ENCODE data around the gene POU3F2. TPM values are rescaled to one million over a fixed set of nuclear protein-coding genes. Genes with fewer than 3 reads are reported as not detected.

Gene POU3F2
- polyA plus RNA-seq, 3 donors, result not detected

DNA sequence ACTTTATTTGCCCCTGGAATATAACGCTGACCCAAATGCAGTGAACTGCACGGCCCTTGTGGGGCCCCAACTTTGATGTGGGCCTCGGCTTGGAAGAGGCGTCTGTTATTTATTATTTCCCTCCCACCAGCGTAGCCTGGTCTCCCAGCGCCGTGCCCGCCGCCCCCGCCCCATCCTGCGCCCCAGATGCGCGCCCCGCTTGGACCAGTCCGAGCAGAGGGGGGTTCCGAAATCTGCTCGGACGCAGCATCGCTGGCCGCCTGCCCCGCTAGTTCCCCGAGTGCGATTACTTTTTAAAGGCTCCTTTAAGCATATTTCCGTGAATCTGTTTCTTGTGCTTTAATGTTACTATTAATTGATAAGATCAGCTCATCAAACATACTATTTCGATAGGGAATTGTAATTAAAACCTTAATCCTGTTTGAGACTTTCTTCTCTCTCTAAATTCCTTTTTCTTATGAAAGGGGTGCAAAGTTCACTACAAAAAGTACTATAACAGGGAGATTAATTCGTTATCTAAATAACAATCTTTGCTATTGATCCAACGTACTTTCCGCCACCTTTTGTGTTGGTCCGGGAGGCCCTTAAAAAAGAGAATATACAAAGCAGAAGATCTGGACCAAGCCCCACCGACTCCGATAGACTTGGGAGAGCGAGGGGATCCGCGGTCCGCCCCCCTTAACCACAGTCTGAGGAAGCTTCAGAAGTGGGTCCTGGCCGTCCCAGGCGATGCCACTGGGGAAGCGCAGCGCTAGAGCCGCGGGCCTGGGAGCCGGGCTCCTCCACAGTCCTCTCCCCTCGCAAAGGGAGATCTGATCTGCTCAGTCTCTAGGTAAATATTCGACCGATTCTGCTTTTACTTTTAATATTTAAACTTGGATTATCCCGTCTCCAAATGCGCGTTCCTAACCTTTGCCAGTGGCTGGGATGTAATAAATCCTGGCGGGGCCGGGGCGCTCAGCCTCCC is 10.2 kb downstream of the POU3F2 start:
- no peak overlapping the region for H3K27ac ChIP-seq (ENCODE audit: low read depth in 1 of 2, low read length in 2 of 2)
- 3% methylated on average over 38 of the region's 51 CpGs for whole genome bisulfite sequencing (ENCODE audit: insufficient coverage)
- peaks cover 0 to 22% (median 13%) of the 10 kb centered on the region in 7 donors for H3K9me3 Mint-ChIP-seq
- TF ChIP-seq, protein P1, sequence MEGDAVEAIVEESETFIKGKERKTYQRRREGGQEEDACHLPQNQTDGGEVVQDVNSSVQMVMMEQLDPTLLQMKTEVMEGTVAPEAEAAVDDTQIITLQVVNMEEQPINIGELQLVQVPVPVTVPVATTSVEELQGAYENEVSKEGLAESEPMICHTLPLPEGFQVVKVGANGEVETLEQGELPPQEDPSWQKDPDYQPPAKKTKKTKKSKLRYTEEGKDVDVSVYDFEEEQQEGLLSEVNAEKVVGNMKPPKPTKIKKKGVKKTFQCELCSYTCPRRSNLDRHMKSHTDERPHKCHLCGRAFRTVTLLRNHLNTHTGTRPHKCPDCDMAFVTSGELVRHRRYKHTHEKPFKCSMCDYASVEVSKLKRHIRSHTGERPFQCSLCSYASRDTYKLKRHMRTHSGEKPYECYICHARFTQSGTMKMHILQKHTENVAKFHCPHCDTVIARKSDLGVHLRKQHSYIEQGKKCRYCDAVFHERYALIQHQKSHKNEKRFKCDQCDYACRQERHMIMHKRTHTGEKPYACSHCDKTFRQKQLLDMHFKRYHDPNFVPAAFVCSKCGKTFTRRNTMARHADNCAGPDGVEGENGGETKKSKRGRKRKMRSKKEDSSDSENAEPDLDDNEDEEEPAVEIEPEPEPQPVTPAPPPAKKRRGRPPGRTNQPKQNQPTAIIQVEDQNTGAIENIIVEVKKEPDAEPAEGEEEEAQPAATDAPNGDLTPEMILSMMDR (IDR thresholded peaks at IDR 0.05), result no peak
- H3K4me1 Mint-ChIP-seq, result peaks cover 28% of the 10 kb centered on the region
- peaks cover 95 to 100% (median 96%) of the 10 kb centered on the region in 3 donors for H3K27me3 Mint-ChIP-seq (ENCODE audit: low read depth in 3 of 3)
- H3K36me3 ChIP-seq (replicated peaks in 1 of 2; ENCODE audit: control insufficient read depth in 1 of 2, insufficient read depth in 2 of 2, low read length in 2 of 2), result no peaks in the 10 kb centered on the region
- peaks cover 0 to 19% of the 10 kb centered on the region in 2 donors for H3K36me3 Mint-ChIP-seq
- H3K27me3 ChIP-seq (ENCODE audit: control insufficient read depth in 2 of 2, insufficient read depth in 2 of 2, low read length in 2 of 2), result peaks cover 98 to 99% of the 10 kb centered on the region in 2 donors
- H3K4me3 ChIP-seq (replicated peaks in 1 of 3; ENCODE audit: low read depth in 2 of 3, low read length in 3 of 3), result no peak overlapping the region
- DNase-seq, result no peak
- H2AFZ ChIP-seq (ENCODE audit: insufficient read depth, low read depth, low read length, poor library complexity, severe bottlenecking), result no peak overlapping the region
- H3K4me2 ChIP-seq (replicated peaks; ENCODE audit: extremely low read depth, low read length, poor library complexity, severe bottlenecking), result peak overlapping the region; percentile 7
- peaks cover 7 to 50% of the 10 kb centered on the region in 2 donors for H3K9me3 ChIP-seq (replicated peaks in 1 of 2; ENCODE audit: control insufficient read depth in 1 of 2, insufficient read depth in 1 of 2, low read length in 2 of 2)
- H3K4me1 ChIP-seq (ENCODE audit: control insufficient read depth in 1 of 2, insufficient read depth in 2 of 2, low read length in 2 of 2), result peaks cover 21 to 24% of the 10 kb centered on the region in 2 donors
- intact Hi-C loops (cut with micrococcal nuclease), result no loop called here
- H3K79me2 ChIP-seq (ENCODE audit: insufficient read depth, low read length), result no peaks in the 10 kb centered on the region
- no peaks in the 10 kb centered on the region for H4K20me1 ChIP-seq (ENCODE audit: insufficient read depth, low read length)
- no peak overlapping the region for H3K27ac Mint-ChIP-seq
- H3K4me3 Mint-ChIP-seq, result peak overlapping the region in 1 of 2 donors; percentile 72
- H3K9ac ChIP-seq (ENCODE audit: insufficient read depth, low read length, poor library complexity, severe bottlenecking), result no peak overlapping the region

DNA sequence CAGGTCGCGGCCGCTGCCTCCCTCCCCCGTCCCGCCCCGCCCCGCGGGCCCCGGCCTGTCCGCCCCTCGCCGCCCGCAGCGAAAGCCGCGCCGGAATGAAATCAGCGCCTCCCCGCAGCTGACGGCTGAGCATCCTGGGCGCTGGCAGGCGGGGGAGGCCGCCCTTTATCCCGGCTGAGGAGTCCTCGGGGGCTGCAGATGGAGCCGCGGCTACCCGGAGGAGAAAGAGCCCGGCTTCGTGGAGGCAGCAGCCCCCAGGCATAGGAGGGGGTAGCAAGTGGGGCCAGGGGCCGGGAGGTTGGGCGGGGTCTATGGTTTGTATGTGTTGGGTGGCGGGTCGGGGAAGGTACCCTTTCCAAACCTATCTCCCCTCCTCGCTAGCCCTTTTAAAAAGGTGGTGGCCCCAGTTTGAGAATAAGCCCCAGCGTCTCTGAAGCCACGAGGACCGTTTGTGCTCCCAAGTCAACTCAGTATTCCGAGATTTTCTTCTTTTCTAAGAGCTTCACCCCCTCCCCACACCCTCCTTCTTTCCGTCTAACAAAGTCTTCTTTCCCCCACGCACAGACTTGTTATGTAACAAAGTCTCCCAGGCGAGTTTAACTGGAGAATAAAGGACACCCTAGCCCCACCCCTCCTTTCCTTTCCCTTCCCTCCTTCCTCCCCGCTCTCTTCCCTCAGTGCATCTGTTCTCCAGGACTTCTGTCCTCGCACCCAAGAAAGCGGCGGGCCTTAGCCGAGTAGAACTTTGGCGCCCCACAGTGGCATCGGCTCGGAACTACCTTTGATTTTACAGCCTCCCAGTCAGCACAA is 11.0 kb downstream of the POU3F2 start:
- H3K36me3 ChIP-seq (replicated peaks in 1 of 2; ENCODE audit: control insufficient read depth in 1 of 2, insufficient read depth in 2 of 2, low read length in 2 of 2), result no peaks in the 10 kb centered on the region
- H3K79me2 ChIP-seq (ENCODE audit: insufficient read depth, low read length), result no peaks in the 10 kb centered on the region
- Mint-ChIP-seq H3K4me3 (peak overlapping the region; percentile 31 to 85), H3K9me3 (peaks cover 0 to 22% (median 13%) of the 10 kb centered on the region in 7 donors), H3K36me3 (peaks cover 0 to 19% of the 10 kb centered on the region in 2 donors), H3K27me3 (ENCODE audit: low read depth in 3 of 3) (peaks cover 95 to 100% (median 95%) of the 10 kb centered on the region in 3 donors), H3K27ac (no peak overlapping the region), H3K4me1 (peaks cover 28% of the 10 kb centered on the region)
- H3K4me2 ChIP-seq (replicated peaks; ENCODE audit: extremely low read depth, low read length, poor library complexity, severe bottlenecking), result peak overlapping the region; percentile 7
- no peak overlapping the region for H3K9ac ChIP-seq (ENCODE audit: insufficient read depth, low read length, poor library complexity, severe bottlenecking)
- no peak overlapping the region for H3K4me3 ChIP-seq (replicated peaks in 1 of 3; ENCODE audit: low read depth in 2 of 3, low read length in 3 of 3)
- H3K27ac ChIP-seq (ENCODE audit: low read depth in 1 of 2, low read length in 2 of 2), result no peak overlapping the region
- H3K9me3 ChIP-seq (replicated peaks in 1 of 2; ENCODE audit: control insufficient read depth in 1 of 2, insufficient read depth in 1 of 2, low read length in 2 of 2), result peaks cover 7 to 53% of the 10 kb centered on the region in 2 donors
- no peaks in the 10 kb centered on the region for H4K20me1 ChIP-seq (ENCODE audit: insufficient read depth, low read length)
- peak in 2 of 3 donors; percentile 37 to 44 for DNase-seq
- WGBS (ENCODE audit: insufficient coverage), result 1% methylated on average over 39 of the region's 50 CpGs
- H3K4me1 ChIP-seq (ENCODE audit: control insufficient read depth in 1 of 2, insufficient read depth in 2 of 2, low read length in 2 of 2), result peaks cover 21 to 24% of the 10 kb centered on the region in 2 donors
- H3K27me3 ChIP-seq (ENCODE audit: control insufficient read depth in 2 of 2, insufficient read depth in 2 of 2, low read length in 2 of 2), result peaks cover 94 to 97% of the 10 kb centered on the region in 2 donors
- TF ChIP-seq, protein P1 (IDR thresholded peaks at IDR 0.05), result peak; percentile 86
- no peak overlapping the region for H2AFZ ChIP-seq (ENCODE audit: insufficient read depth, low read depth, low read length, poor library complexity, severe bottlenecking)
- intact Hi-C loops (cut with micrococcal nuclease), result no loop called here

All from CD14-positive monocyte (primary cell).